ENCODE results near the gene DHX30.
"Not testable (repeated sequence)": the region's sequence is repeated elsewhere in the genome, so short reads cannot be mapped to it uniquely, and the experiment has no call there.

Gene DHX30

DNA sequence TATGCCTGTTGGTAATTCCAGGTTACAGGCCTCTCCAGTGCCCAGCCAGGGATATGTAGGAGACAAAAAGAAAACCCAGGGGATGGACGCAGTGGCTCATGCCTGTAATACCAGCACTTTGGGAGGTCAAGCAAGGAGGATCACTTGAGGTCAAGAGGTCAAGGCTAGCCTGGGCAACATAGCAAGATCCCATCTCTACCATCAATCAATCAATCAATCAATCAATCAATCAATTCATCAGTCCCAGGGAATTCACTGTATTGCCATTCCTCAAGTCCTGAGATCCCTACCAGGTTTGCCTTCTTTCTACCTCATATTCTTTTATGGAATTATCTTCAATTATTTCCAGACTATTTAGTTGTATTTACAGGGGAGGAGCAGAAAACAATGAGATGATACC is 82.2 kb downstream of the DHX30 start:
- DNase-seq = no peak

- DNase-seq = not testable (repeated sequence)
These were observed 85.1 kb downstream of the DHX30 start for GRCh38 chr3:47887991-47888390.

DNA sequence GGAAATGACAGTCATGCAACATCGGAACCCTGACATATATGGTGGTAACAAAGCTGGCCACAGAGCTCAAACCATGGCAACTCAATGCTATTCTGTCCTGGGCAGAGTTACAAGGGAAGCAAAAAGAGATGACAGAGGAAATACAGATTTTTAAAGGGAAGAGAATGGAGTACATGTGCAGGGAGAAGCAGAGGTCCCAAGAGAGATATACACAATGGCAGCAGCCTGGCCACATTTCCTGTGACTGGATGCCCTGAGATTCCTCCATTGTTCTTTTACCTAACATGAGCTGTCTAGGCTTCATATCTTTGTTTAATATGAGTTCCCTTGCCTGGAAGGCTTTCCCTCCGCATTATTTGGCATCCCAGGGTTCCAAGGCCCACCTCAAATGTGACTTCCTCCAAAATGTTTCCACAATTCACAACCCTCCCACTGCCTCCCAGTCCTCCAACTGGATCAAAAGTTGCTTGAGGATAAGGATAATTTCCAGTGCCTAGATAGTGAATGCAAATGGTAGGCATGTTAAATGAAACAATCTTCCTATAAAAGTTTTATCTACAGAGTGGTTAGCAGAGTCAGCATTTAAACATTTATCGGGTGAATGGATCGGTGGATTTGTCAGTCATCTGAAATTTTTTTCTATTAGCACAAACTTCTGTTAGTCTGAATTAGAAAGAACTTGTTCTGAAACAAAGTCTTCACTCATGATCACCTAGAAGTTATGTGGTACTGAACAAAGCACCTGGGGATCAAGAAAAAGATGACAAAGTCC is 86.2 kb downstream of the DHX30 start:
- DNase-seq = no peak

DNA sequence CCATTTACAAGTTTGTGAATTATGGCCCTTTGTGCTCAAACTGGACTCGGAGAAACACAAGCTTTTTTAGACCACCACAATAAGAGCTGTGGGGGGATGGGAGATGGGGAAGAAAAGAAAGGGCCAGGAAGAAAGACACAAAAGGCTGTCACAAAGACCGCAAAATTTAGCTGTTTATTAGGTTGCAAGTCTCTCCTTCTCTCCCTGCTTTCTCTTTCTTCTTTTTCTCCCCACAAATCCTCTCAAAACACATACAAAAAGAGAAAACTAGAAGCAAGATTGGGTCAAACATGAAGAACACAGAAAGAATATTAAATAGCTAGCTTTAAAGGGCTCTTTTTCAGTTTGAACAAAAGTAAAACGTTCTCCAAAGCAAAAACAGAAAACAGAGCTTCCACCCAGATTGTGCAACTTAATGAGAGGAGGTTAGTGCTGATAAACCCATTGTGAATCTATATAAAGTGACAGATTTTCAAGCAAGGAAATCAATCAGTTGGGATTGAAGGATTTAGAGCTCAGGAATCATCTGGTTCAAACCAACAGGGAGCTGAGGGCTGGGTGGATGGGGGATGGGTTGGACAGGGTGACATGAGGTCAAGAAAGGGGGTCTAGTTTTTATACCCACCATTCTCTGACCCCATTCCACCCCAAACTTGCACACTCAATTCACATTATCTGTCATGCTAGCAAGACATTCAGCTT is 87.3 kb downstream of the DHX30 start:
- DNase-seq = no peak

GRCh38 chr3:47890828-47891612 is 88.1 kb downstream of the DHX30 start:
- DNase-seq = no peak

- no peak for DNase-seq
These were observed 88.7 kb downstream of the DHX30 start for GRCh38 chr3:47891613-47892005.

GRCh38 chr3:47892286-47893040 is 89.5 kb downstream of the DHX30 start:
- DNase-seq = no peak

GRCh38 chr3:47895241-47895640 is 92.3 kb downstream of the DHX30 start:
- no peak for DNase-seq

DNA sequence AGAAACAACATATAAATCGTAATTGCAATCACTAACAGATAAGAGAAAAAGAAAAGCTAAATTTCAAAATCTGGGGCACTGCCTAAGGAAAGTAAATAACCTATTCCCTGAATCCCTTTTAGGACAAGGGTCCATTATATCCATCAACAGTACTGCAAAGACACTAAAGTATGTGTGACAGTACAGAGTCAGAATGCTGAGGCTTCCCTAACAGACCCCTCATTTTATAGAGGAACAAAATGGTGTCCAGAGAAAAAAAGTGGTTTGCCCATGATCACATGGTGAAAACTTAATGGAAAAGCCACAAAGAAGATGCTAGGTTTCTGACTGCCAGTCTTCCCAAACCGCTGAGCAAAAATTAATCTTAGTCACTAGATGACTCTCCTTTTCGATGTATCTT is 93.8 kb downstream of the DHX30 start:
- no peak for DNase-seq

DNA sequence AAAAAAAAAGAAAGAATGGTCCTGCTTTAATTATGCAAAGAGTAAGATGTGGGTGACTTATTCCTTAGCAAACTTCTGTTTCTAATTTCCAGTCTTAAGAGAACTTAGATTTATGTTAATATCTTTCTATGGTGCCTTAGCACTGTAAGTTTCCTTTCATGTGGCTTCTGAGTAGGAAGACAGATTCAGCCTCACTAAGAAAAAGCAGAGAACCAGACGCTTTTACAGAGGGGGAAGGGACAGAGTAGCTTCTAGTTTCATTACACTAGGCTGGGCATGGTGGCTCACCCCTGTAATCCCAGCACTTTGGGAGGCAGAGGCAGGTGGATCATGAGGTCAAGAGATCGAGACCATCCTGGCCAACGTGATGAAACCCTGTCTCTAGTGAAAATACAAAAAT is 95.0 kb downstream of the DHX30 start:
- DNase-seq = no peak

- DNase-seq = no peak
These were observed 96.7 kb downstream of the DHX30 start for GRCh38 chr3:47899495-47900108.
